Psoas muscle (tissue), 8 donors: ENCODE results near the gene ZC3H8. TPM values are rescaled to one million over a fixed set of nuclear protein-coding genes. Genes with fewer than 3 reads are reported as not detected.

Experiments used
- ATAC-seq, 4 donors: fragments of 200-7000 bp; cut with Tn5 transposase; one replicate each; pipeline ENCODE4 v1.9.1; 2020; ENCODE audit warnings: moderate library complexity in 3 of 4, mild to moderate bottlenecking in 2 of 4
- DNase-seq, 2 donors: peaks; one replicate each; pipeline ENCODE4 v3.0.0-alpha.2; 2020
- H3K27ac ChIP-seq: fragments of 200-600 bp; one replicate; pipeline ENCODE4 v1.8.0; 2022
- H3K27me3 ChIP-seq, 3 donors: fragments of 200-600 bp in 1 of 3; one replicate each; pipeline versions ENCODE4 v1.6.1 to v1.8.0; 2013 to 2022; ENCODE audit warnings: low read length in 2 of 3, mild to moderate bottlenecking in 2 of 3, moderate library complexity in 1 of 3; ENCODE audit not compliant: insufficient read depth in 3 of 3
- H3K36me3 ChIP-seq, 2 donors: fragments of 200-600 bp in 1 of 2; one replicate each; pipeline versions ENCODE4 v1.6.1 to v1.8.0; 2013 to 2022; ENCODE audit warnings: low read depth in 1 of 2, mild to moderate bottlenecking in 1 of 2, moderate library complexity in 1 of 2; ENCODE audit not compliant: insufficient read depth in 1 of 2
- H3K4me1 ChIP-seq: fragments of 200-600 bp; one replicate; pipeline ENCODE4 v1.8.0; 2022
- H3K4me3 ChIP-seq: fragments of 200-600 bp; one replicate; pipeline ENCODE4 v1.8.0; 2022; ENCODE audit warnings: mild to moderate bottlenecking
- H3K9me3 ChIP-seq: fragments of 200-600 bp; one replicate; pipeline ENCODE4 v1.8.0; 2022
- WGBS, 3 donors: extraction: QIAGEN DNeasy Blood & Tissue Kit; methylation state at CpG; one replicate each; pipeline versions ENCODE4 v1.1.6 to v1.1.7; 2013; 5-methylcytosine and 5-hydroxymethylcytosine counted together
- intact Hi-C, 2 donors: fragments of 100-400 bp; cut with DNase I; formaldehyde crosslinking; loops; one replicate each; pipeline versions ENCODE4 v1.11.0 to v1.14.2; 2022
- polyA plus RNA-seq, 3 donors: library from polyadenylated mRNA; stranded (reverse); fragments of 200-250 nt; gene quantifications; one replicate each; pipeline ENCODE4 v1.2.3, GENCODE V29; 2013
- total RNA-seq, 4 donors: library from RNA; stranded (reverse); fragmentation: NEBNext Ultra II Directional in 2 of 4; extraction: Animal tissue kit (Norgen Biotek cat#: 25700) in 2 of 4; gene quantifications; one replicate each; pipeline versions ENCODE4 v1.2.1 to v1.2.4, GENCODE V29; 2021 to 2023
- TF ChIP-seq, protein P1 (sequence below): fragments of 200-600 bp; IDR thresholded peaks from one replicate; pipeline ENCODE4 v1.8.0; 2022; ENCODE audit warnings: antibody characterized with exemption
- donor health status: healthy with polysubstance abuse.
- donor health status: DM: no; HTN: no; CAD: no; lungs with moderate emphysema.
- donor health status: Bipolar disorder and iron deficiency.
- donor health status: healthy.
- donor health status: DM: yes; HTN: yes; CAD: no.
- donor health status: DM: no; HTN: no; CAD: no.
- donor health status: DM: no; HTN: no; CAD: no.
- donor health status: DM: yes; HTN: yes; CAD: no.

ZC3H8 gene
- total and polyA plus RNA-seq, 7 donors = 8.3 to 22.5 (median 15.2) TPM

DNA sequence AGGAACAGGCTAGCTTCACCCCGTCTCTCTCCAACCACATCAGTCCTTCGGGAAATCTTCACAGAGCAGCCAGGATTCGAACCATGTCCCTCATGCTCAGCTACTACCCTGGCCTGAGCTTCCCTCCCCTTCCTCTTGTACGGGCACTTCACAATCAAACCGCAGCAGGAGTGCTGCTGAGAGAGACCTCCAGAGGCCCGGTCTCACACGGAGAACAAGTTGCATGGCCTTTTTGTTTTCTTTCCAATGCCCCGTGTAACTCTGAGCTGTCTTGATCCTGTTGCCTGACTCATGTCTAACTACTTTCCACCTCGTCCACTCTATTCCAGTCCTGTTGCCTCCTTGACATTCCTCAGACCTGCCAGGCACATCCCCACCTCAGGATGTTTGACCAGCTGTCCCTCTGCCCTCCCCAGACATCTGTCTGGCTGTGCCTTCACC lies 91.3 kb downstream of the ZC3H8 start:
- Histone ChIP-seq H3K4me3 (no peak overlapping the region), H3K27me3 (peaks cover 0 to 2% (median 0%) of the 10 kb centered on the region in 3 donors), H3K4me1 (no peaks in the 10 kb centered on the region), H3K36me3 (no peaks in the 10 kb centered on the region), H3K27ac (no peak overlapping the region), H3K9me3 (no peaks in the 10 kb centered on the region)
- TF ChIP-seq, protein P1, sequence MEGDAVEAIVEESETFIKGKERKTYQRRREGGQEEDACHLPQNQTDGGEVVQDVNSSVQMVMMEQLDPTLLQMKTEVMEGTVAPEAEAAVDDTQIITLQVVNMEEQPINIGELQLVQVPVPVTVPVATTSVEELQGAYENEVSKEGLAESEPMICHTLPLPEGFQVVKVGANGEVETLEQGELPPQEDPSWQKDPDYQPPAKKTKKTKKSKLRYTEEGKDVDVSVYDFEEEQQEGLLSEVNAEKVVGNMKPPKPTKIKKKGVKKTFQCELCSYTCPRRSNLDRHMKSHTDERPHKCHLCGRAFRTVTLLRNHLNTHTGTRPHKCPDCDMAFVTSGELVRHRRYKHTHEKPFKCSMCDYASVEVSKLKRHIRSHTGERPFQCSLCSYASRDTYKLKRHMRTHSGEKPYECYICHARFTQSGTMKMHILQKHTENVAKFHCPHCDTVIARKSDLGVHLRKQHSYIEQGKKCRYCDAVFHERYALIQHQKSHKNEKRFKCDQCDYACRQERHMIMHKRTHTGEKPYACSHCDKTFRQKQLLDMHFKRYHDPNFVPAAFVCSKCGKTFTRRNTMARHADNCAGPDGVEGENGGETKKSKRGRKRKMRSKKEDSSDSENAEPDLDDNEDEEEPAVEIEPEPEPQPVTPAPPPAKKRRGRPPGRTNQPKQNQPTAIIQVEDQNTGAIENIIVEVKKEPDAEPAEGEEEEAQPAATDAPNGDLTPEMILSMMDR = no peak
- WGBS, 3 donors = 72 to 76% (median 73%) methylated on average over 9 of the region's 9 CpGs
- ATAC-seq = no peak
- DNase-seq = no peak
- intact Hi-C loops = no loop called here

DNA sequence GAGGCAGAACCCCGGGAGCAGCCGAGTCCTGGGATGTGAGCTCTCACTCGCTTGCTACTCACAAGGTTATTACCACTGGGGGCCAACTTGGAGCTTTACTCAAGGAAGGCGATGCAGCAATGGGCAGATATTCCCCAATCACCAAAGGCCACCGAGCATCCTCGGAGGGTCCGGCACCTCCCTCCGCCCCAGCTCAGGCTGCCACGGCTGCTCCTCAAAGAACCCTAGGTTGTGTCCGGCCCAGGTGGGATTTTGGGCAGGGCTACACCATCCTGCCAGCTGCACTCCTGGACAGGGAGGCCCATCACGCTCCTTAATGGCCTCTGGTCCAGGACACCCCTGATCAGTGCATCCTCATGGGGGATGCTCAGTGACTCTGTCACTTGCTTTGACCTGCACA lies 91.9 kb downstream of the ZC3H8 start:
- Histone ChIP-seq H3K36me3 (no peaks in the 10 kb centered on the region), H3K4me1 (no peaks in the 10 kb centered on the region), H3K27me3 (peaks cover 0 to 2% (median 0%) of the 10 kb centered on the region in 3 donors), H3K27ac (no peak overlapping the region), H3K9me3 (no peaks in the 10 kb centered on the region), H3K4me3 (no peak overlapping the region)
- no peak for DNase-seq
- WGBS, 3 donors = 93 to 94% (median 94%) methylated on average over 11 of the region's 11 CpGs
- TF ChIP-seq, protein P1 = no peak
- no peak for ATAC-seq
- intact Hi-C loops = no loop called here

DNA sequence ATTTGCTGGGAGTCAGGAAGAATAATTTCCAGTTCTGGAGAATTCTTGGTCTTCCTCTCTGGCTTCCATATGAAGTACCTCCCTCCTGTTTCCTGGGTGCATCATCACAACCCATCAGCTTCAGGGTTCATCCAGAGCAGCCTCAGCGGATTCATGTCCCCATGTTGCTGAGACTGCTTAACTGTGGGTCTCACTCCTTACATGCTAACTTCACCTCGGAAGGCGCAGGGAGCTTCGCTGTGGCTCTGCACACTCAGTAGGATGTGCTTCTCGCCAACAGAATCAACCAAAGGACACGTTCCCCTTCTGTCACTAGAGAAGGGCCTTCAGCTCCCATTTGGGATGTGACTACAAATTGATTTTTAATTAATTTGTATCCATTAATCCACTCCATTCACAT lies 92.5 kb downstream of the ZC3H8 start:
- Histone ChIP-seq H3K4me1 (no peaks in the 10 kb centered on the region), H3K9me3 (no peaks in the 10 kb centered on the region), H3K27me3 (peaks cover 0 to 2% (median 0%) of the 10 kb centered on the region in 3 donors), H3K4me3 (no peak overlapping the region), H3K36me3 (no peaks in the 10 kb centered on the region), H3K27ac (no peak overlapping the region)
- ATAC-seq (no peak), DNase-seq (no peak)
- WGBS, 3 donors = 94 to 96% (median 95%) methylated on average over 6 of the region's 6 CpGs
- TF ChIP-seq, protein P1 = no peak
- intact Hi-C loops = no loop called here

Other genes with a start within 250 kb of the ZC3H8 start
- gene TMEM87B, start 199.8 kb downstream of the ZC3H8 start, total RNA-seq = 1 to 10 TPM; 3.0 to 6.0 (median 3.9) TPM
- gene TMEM87B, start 199.8 kb downstream of the ZC3H8 start, polyA plus RNA-seq = 1 to 10 TPM; 1.7 to 3.2 (median 3.1) TPM
- gene FBLN7, start 116.7 kb downstream of the ZC3H8 start, total RNA-seq = 1 to 10 TPM in 1 of 4 donors, under 1 TPM in 3; 0.26 to 1.2 (median 0.80) TPM
- under 1 TPM; 0.18 to 0.31 (median 0.23) TPM for gene FBLN7, start 116.7 kb downstream of the ZC3H8 start, polyA plus RNA-seq
- 10 to 100 TPM; 11.2 to 14.6 (median 13.1) TPM for gene ZC3H6, start 20.6 kb upstream of the ZC3H8 start, total RNA-seq
- gene ZC3H6, start 20.6 kb upstream of the ZC3H8 start, polyA plus RNA-seq = 1 to 10 TPM in 2 of 3 donors, under 1 TPM in 1; 0.81 to 2.5 (median 1.2) TPM
- 1 to 10 TPM; 5.8 to 8.1 (median 6.2) TPM for gene RGPD8, start 178.6 kb upstream of the ZC3H8 start, total RNA-seq
- gene RGPD8, start 178.6 kb upstream of the ZC3H8 start, polyA plus RNA-seq = 1 to 10 TPM in 2 of 3 donors, not detected in 1; 1.2 to 3.5 TPM
- gene TTL, start 227.1 kb upstream of the ZC3H8 start, total RNA-seq = 10 to 100 TPM; 44.1 to 72.0 (median 51.3) TPM
- 10 to 100 TPM; 19.0 to 49.8 (median 23.8) TPM for gene TTL, start 227.1 kb upstream of the ZC3H8 start, polyA plus RNA-seq